GM19099 (cell line): ENCODE results near the gene KIAA0825.

Source experiments
- POLR2A ChIP-seq: IDR thresholded peaks from 3 replicates; pipeline ENCODE4 v1.6.1; 2011; ENCODE audit warnings: low read depth; ENCODE audit not compliant: insufficient read length; ENCODE audit errors: extremely low read depth

The KIAA0825 gene

GRCh38 chr5:94304146-94304545 is 314.3 kb downstream of the KIAA0825 start:
- no peak for TF ChIP-seq POLR2A

DNA sequence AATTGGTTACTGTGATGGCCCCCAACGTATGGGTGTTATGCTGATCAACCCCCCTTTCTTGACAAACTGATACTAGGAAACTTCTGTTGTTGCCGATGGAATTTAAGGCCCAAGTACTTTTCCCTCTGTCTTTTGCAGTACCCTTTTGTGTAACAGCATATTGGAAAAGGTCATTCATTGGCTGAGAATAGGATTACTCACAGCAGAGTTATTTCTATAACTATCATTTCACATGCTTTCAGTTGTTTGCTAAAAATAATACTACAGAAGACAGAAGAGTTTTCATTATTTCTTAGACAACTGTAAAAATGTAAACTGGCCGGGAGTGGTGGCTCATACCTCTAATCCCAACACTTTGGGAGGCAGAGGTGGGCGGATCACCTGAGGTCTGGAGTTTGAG is 329.5 kb downstream of the KIAA0825 start:
- TF ChIP-seq POLR2A = no peak

DNA sequence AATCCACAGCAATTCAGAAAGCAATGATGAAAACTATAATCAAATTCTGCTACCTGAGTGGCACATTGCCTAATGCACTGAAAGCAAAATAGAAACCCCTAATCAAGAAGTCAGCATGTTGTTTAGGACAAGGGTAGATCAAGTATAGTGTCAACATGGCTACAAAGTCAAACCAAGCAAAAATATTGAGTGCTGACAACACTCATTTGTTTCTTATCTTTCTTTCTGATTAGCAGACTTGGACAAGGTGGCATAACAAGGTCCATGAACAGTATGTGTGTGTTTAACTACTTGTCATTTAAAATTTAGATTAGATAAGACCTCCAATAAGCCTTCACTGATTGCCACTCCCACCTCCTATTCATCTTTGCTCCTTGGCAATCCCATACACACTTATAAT is 332.4 kb downstream of the KIAA0825 start:
- TF ChIP-seq POLR2A = no peak

DNA sequence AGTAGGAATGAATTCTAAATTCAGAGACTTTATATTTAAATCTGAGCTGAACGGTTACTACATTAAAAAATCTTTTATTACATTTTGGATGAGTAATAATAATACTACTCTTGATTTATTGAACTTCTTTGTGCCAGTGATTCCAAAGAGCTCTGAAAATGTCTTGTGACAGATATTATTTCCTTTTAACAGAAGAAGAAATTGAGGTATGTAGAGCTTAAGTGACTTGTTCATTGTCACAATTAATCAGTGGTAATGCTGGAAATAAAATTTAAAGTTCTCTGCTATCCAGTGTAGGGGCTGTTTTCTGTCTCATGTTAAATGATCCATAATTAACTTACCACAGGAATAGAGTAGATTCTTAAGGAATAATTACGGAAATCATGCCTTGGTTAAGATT is 335.3 kb downstream of the KIAA0825 start:
- TF ChIP-seq POLR2A = no peak

DNA sequence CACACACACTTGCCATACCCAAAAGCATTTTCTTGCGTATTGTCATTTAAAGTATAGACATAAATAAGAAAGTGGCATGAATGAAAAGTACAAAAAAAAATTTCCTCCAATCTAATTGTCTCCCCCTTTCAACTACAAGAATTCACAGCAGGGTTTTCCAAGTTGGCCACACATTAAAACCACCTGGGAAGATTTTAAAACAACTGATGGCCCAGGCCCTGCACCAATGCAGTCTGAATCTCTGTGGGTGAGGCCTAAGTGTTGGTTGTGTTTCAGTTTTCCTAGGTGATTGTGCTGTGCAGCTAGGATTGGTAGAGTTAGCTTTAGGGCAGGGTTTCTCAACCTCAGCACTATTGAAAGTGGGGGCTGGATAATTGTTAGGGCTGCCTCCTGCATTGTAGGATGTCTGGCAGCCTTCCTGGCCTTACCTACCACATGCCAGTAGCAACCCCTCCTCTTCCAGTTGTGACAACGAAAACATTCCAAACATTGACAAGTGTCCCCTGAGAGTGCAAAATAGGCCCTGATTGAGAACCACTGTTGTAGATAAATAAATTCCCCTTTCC is 337.1 kb downstream of the KIAA0825 start:
- no peak for TF ChIP-seq POLR2A

DNA sequence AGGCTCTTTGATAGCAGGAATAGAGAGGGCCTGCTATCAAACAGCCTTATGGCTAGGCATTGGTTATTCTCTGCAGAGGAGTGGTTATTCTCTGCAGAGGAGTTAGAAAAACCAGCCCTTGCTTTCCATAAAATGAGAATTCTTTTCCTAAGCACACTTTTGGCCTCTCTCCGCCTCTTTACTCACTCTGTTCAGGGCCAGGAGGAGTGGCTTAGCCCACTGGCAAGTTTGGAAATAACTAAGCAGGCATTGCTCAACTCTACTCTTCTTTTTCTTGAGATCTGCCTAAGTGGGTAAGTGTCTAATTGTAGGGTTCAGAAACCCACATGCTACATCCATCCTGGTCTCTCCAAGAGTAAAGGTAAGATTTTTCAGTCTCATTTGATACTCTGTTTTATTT is 341.7 kb downstream of the KIAA0825 start:
- TF ChIP-seq POLR2A = no peak

- no peak for TF ChIP-seq POLR2A
Observed at GRCh38 chr5:94276048-94276447, 342.4 kb downstream of the KIAA0825 start.

GRCh38 chr5:94274707-94275106 is 343.7 kb downstream of the KIAA0825 start:
- no peak for TF ChIP-seq POLR2A

DNA sequence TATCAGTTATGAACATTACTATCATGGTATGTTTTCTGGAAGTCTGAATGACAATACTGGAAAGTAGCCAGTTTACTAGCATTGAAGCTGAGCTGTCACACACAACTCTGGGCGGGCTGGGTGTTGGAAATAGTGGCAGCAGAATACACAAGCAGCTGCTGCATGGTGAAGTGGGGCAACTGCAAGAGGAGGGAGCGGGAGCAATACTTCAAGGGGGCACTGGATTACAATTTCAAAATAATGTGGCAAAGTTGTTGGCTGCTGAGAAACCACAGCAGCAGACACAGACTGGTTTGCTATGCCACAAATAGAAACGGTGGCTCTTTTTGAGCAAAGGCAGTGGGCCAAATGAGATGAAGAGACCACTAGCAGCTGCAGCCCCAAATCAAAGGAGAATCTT is 350.2 kb downstream of the KIAA0825 start:
- TF ChIP-seq POLR2A = no peak

- no peak for TF ChIP-seq POLR2A
Observed at GRCh38 chr5:94267350-94267899, 351.0 kb downstream of the KIAA0825 start.

GRCh38 chr5:94266170-94266569 is 352.2 kb downstream of the KIAA0825 start:
- no peak for TF ChIP-seq POLR2A

- TF ChIP-seq POLR2A = no peak
Observed at GRCh38 chr5:94263068-94263467, 355.3 kb downstream of the KIAA0825 start.

DNA sequence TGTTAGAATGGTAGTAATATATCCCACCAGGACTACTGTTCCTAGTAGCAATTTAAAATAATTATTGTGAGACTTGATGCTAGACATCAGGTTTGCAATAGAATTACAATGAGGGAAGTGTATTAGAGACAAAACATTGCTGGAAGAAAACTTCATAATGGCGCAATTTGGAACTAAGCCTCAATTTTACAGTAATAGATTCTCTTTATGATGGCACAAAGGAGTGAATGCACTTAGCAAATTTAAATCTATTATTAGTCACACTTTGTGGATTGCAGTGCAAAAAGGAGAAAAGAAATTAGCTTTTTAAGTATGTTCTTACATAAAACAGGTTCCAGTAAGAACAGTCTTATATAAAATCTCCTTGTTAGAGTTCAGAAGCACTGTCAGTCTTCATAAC is 358.3 kb downstream of the KIAA0825 start:
- TF ChIP-seq POLR2A = no peak

DNA sequence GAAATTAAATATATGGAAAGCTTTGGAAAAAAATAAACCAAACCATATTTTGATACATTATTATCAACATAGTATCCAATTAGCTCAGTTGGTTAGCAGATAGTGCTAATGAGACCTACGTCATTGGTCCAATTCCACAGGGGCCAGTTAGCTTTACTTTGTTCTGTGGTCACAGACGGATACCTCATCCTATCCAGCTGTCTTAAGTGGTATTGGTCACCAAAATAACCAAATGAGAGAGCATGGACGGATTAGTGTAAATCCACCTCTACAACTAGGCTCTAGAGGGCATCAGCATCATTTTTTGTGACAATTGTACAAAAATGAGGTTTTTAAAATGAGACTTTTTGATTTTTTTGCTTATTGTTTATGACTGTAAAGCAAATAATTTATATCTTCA is 364.2 kb downstream of the KIAA0825 start:
- no peak for TF ChIP-seq POLR2A

- no peak for TF ChIP-seq POLR2A
Observed at GRCh38 chr5:94250985-94251384, 367.4 kb downstream of the KIAA0825 start.

GRCh38 chr5:94249430-94249829 is 369.0 kb downstream of the KIAA0825 start:
- TF ChIP-seq POLR2A = no peak

- TF ChIP-seq POLR2A = no peak
Observed at GRCh38 chr5:94248175-94248875, 370.1 kb downstream of the KIAA0825 start.

DNA sequence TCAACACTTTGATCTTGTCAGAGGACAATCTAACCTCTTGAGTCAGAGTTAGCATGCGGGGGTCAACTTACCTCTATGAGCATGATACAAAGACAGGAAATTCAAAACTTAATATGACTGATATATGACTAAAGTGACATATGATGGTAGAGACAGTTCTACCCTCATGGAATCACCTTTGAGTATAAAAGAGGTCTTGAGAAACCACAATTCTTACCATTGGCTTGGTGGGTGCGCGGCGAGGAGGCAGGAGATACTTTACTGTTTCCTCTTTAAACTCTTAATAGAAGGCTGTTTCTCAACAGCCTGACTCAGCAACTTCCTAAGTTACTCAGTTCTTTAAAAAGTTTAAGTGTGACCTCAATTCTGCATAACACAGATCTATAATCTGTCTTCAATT is 372.8 kb downstream of the KIAA0825 start:
- TF ChIP-seq POLR2A = no peak

GRCh38 chr5:94244921-94245320 is 373.5 kb downstream of the KIAA0825 start:
- no peak for TF ChIP-seq POLR2A
